Measurements from ENCODE around the gene EYA4.

- TF ChIP-seq, protein P1, sequence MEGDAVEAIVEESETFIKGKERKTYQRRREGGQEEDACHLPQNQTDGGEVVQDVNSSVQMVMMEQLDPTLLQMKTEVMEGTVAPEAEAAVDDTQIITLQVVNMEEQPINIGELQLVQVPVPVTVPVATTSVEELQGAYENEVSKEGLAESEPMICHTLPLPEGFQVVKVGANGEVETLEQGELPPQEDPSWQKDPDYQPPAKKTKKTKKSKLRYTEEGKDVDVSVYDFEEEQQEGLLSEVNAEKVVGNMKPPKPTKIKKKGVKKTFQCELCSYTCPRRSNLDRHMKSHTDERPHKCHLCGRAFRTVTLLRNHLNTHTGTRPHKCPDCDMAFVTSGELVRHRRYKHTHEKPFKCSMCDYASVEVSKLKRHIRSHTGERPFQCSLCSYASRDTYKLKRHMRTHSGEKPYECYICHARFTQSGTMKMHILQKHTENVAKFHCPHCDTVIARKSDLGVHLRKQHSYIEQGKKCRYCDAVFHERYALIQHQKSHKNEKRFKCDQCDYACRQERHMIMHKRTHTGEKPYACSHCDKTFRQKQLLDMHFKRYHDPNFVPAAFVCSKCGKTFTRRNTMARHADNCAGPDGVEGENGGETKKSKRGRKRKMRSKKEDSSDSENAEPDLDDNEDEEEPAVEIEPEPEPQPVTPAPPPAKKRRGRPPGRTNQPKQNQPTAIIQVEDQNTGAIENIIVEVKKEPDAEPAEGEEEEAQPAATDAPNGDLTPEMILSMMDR (IDR thresholded peaks at IDR 0.05), result no peak
- TF ChIP-seq POLR2A (IDR thresholded peaks at IDR 0.05), result no peak
These were observed 42.4 kb upstream of the EYA4 start for GRCh38 chr6:133198725-133199124.
